HG03196 (cell line): ENCODE data around the gene NUAK2.

Experiments used
- ATAC-seq: cut with Tn5 transposase; IDR thresholded peaks from one replicate; pipeline ENCODE4 v1.9.1; 2021; ENCODE audit not compliant: unreplicated experiment

The NUAK2 gene

DNA sequence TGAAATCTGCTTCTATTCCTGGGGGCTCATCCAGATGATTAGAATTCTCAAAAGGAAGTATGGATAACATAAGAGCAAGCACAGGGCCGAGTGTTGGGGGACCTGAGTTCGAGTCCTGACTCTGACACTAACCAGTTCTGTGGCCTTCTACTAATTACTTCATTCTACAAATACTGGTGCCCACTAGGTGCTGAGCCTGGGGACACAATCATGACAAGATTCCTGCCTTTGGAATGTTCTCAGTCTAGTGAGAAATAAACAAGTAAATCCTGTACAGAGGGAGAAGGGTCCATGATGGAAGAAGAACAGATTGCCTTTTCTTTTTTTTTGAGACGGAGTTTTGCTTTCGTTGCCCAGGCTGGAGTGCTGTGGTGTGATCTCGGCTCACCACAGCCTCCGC, 2.2 kb upstream of the NUAK2 start:
- ATAC-seq: no peak

- no peak for ATAC-seq
Observed at GRCh38 chr1:205321959-205322283, 376 bp upstream of the NUAK2 start.

- ATAC-seq: no peak
Observed at GRCh38 chr1:205319081-205320018, 2.2 kb downstream of the NUAK2 start.

DNA sequence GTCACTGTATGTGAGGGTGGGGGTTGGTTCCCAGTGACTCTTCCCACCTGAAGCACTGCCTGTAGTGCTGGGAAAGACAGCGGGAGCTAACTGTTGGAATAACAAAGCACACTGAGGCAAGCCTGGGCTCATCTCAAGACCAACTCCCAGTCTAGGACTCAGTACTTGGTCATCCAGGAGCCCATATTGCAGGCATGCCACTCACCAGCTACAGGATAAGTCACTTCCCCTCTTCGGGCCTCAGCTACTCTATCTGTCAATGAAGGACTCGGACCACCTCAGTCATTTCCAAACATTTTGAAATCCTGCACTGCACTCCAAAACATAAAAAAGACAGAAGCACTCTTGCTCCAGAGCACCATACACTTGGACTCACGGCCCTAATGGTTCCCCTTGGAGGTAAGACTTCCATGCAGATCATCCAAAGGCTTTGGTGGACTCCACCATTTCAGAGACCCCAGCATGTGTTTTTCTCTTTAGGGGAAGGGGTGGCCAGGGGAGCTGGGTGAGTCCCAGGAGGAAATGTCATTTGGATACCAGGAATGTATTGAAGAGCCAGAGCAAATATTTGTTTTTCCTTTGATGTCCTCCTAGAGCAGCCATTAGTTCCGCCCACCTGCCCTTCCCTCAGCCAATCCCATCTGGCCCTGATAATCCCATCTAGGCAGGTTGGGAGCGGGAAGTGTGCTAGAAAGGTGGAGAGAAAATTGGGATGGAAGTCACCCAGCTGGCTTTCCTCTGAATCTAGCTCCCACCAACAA, 3.1 kb downstream of the NUAK2 start:
- no peak for ATAC-seq

- ATAC-seq: no peak
Observed at GRCh38 chr1:205317311-205317917, 4.1 kb downstream of the NUAK2 start.

- ATAC-seq: no peak
Observed at GRCh38 chr1:205316161-205316566, 5.4 kb downstream of the NUAK2 start.

GRCh38 chr1:205315008-205315618, 6.4 kb downstream of the NUAK2 start:
- no peak for ATAC-seq

DNA sequence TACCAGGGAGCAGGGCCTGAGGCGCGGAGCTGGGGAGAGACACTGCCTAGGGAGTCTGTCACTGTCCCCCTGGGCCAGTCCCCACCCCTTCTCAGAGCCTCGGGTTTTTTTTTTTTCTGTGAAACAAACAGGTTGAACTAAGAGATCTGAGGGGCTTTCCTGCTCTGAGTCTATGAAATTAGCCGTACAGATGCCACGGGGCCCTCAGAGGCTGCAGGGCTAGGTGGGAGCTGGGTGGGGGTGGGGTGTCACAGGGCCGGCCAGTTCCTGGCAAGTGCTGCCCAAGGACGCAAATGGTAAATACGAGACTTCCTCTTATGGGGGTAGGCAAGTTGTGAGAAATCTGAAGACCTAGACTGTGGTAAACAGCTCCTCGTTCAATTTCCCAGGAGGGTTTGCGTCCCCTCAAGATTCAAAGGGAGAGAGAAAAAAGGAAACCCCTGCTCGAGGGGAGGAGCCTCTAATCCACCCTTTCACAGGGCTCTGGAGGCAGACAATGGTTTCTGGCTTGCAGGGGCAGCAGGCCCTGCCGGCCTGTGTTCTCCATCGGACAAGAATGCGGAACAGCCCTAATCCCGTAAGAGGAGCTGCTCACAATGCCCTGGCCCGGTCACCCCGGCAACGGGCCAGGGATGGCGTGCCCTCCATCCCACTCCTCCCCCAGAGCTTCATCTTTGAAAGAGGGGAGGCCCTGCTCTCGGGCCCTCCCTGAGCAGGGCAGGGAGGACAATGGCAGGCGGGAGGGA, 7.8 kb downstream of the NUAK2 start:
- ATAC-seq: no peak

GRCh38 chr1:205312866-205313562, 8.5 kb downstream of the NUAK2 start:
- no peak for ATAC-seq

DNA sequence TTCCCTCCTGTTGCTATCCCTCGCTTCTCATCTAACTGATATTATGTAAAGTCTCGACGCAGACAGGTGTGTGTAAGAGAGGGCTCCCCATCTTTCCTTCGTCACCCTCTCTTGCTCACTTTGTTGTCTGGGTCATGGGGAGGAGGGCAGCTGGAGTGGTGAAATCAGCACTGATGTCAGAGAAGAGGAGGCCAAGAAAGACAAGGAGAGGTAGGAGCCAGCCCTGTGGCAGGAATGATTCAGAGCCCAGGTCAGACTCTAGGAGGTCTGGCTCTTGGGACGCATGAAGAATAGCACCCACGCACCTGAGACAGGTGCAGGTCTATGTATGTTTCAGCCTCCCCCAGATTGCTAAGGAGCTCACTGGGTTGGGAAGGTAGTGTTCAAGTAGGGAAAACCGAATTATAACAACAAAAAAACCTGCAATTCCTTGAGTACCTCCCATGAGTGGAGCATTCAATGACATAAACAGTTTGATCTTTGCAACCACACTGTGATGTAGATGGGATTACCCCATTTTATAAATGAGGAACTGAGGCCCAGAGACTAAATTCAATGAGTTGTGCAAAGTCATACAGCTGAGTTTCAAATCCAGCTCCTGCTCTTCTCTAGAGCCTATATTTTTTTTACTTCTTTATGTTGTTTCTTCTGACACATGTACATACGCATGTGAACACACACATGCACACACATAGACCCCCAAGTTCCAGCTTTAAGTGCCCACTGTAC, 10.4 kb downstream of the NUAK2 start:
- no peak for ATAC-seq

- no peak for ATAC-seq
Observed at GRCh38 chr1:205309741-205310140, 11.8 kb downstream of the NUAK2 start.

- no peak for ATAC-seq
Observed at GRCh38 chr1:205306929-205307566, 14.5 kb downstream of the NUAK2 start.

DNA sequence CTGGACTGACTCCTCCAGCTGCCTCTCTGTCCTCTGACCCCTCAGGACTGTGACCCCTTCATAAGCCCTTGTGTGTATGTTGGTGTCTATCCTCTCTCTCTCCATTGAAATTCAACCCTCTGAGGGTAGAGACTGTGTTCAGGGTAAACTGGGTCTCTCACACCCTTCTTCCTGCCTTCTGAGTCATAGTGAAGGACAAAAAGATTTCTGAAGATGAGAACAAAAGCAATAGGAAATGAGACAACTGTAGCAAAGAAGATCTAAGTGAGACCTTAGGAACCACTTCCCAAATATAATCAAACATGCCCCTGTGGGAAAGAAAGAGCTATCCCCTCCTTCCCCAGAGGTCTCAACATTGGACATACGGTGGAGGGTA, 16.9 kb downstream of the NUAK2 start:
- ATAC-seq: no peak

GRCh38 chr1:205304046-205304694, 17.4 kb downstream of the NUAK2 start:
- ATAC-seq: no peak

DNA sequence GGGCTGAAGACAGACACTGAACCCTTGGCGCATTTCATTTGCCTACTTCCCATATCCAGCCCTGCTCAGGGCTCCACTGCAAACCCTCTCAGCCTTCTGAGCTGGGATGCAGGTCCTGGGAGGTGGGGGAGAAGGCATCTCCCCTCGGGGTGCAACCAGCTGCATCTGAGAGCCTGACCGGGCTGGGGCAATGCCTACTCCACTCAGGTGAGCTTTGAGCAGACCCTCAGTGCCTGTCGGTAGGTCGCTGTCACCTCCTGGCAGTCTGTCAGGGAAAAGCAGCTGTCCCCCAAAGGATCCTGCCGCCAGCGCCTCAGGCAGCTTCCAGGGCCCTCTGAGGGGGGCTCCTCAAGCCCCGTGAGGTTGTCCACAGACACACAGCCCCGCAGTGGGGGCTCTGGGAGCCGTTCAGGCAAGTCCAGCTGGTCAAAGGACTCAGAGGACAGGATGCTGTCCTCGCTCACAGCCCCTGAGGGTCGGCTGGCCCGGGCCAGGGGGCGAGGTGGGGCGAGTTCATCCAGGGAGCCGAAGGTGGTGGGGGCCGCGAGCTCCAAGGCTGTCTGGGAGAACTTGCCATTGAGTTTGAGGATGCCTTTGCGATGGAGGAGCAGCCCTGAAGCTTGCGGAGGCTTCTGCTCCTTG, 18.2 kb downstream of the NUAK2 start:
- ATAC-seq: no peak

DNA sequence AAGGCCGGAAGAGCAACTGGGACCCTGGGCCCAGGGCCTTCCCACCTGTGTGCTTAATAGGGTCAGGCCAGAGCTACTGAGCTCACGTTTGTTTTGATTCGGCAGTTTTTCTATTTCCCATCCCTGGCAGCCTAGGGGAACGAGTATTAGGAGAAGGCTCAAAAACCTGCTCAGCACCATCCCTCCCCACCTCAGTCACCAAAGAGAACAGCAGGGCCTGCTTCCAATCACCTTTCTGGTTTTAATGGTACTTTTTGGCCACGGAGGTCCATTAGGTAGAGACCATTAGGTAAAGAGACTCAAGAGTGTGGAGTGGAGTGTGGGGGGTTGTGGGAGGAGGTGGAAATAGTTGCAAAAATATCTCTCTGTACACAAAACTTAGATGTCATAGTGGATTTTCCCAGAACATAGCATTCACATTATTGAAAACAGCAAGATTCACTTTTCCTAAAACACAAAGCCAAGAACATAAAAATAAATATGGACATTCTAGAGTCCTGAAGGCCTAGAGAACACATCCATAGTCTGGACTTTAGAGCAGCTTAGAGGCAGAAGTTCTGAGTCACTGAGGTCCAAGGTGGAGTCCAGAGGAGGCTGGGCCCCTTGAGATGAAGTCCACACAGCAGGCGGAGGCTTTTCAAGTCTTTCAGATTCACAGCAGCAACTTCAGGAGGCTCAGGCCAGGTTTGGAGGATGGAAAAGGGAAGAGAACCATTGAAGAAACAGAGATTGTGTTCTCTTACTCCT, 19.5 kb downstream of the NUAK2 start:
- ATAC-seq: no peak

DNA sequence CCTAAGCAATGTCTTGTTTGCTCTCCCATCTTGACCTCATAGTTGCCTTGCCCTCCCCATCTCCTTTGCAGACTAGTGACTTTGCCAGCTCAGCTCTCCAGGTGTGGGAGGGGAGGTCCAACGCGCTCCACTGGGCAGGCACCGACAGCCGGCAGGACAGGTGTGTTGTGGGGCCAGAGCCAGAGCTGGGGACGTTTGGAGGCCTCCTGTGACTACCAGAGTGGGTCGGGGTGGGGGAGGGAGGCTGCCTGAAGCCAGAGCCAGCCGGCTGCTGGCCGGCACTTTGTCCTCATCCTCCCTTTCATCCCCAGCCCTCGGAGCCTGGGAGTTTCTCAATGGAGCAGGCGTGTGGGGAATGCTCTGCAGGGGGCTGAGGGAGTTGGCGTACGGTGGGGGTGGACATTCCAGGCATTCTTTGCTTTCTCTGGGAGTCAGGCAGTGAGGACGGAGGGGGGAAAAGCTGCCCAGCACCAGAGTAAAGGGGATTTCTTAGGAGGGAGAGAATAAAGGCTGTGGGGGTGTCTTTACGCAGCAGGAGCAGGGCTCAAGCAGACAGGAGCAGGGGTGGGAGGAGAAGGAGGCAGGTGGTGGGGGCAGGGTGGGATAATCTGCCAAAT, 20.2 kb downstream of the NUAK2 start:
- no peak for ATAC-seq
